ENCODE results near the gene VAMP3. TPM values are rescaled to one million over a fixed set of nuclear protein-coding genes. Genes with fewer than 3 reads are reported as not detected.
A peak's percentile ranks its signal among the peaks of the same experiment; 100 is the strongest.

Gene VAMP3
- total RNA-seq, 2 experiments from 2014 or later = 31.6 to 34.9 TPM

GRCh38 chr1:7751174-7751573 lies 19.9 kb upstream of the VAMP3 start:
- Histone ChIP-seq H3K79me2 (ENCODE audit: insufficient read depth, low read depth, low read length) (no peaks in the 10 kb centered on the region), H3K9me2 (ENCODE audit: insufficient read depth, low read length) (no peaks in the 10 kb centered on the region), H3K4me1 (ENCODE audit: insufficient read depth, low read length, poor library complexity, severe bottlenecking) (no peaks in the 10 kb centered on the region), H3K9me3 (ENCODE audit: low read length) (no peaks in the 10 kb centered on the region), H3K27ac (ENCODE audit: low read depth, low read length, poor library complexity, severe bottlenecking) (no peak overlapping the region), H4K20me1 (ENCODE audit: insufficient read depth, low read length) (no peaks in the 10 kb centered on the region), H3K4me2 (ENCODE audit: low read length) (no peak overlapping the region), H2AFZ (ENCODE audit: low read length) (no peak overlapping the region), H3K4me3 (ENCODE audit: low read depth, low read length, poor library complexity, severe bottlenecking) (no peak overlapping the region), H3K36me3 (ENCODE audit: insufficient read depth, low read length) (no peaks in the 10 kb centered on the region)
- no peak for TF ChIP-seq EZH2phosphoT487 (IDR thresholded peaks at IDR 0.05; ENCODE audit: borderline replicate concordance, low read depth, low read length)
- no peak for TF ChIP-seq CTCF (conservative IDR thresholded peaks at IDR 0.05; ENCODE audit: low read length)
- ChIA-PET CTCF (ENCODE audit: unreplicated experiment) (interaction anchor here (3.2 kb wide), 1 partner anchor 83 kb away, joined by 33 read pairs; no protein-coding TSS in a partner anchor), POLR2A (no interaction called here)
- DNase-seq (ENCODE audit: low spot score) = no peak
- intact Hi-C loops (cut with micrococcal nuclease; ENCODE audit: unreplicated experiment) = no loop called here
- no TSS peak for BruUV-seq (replicated peaks)

- BruUV-seq (replicated peaks) = no TSS peak
- peak; percentile 48 for DNase-seq (ENCODE audit: low spot score)
- Histone ChIP-seq H2AFZ (ENCODE audit: low read length) (peak overlapping the region; percentile 40; the same call in 1 of the 2 replicates), H3K4me3 (ENCODE audit: low read depth, low read length, poor library complexity, severe bottlenecking) (no peak overlapping the region), H3K36me3 (ENCODE audit: insufficient read depth, low read length) (no peaks in the 10 kb centered on the region), H3K79me2 (ENCODE audit: insufficient read depth, low read depth, low read length) (no peaks in the 10 kb centered on the region), H3K4me1 (ENCODE audit: insufficient read depth, low read length, poor library complexity, severe bottlenecking) (no peaks in the 10 kb centered on the region), H4K20me1 (ENCODE audit: insufficient read depth, low read length) (no peaks in the 10 kb centered on the region), H3K27ac (ENCODE audit: low read depth, low read length, poor library complexity, severe bottlenecking) (no peak overlapping the region), H3K9me2 (ENCODE audit: insufficient read depth, low read length) (no peaks in the 10 kb centered on the region), H3K9me3 (ENCODE audit: low read length) (no peaks in the 10 kb centered on the region), H3K4me2 (ENCODE audit: low read length) (peak overlapping the region; percentile 45)
- ChIA-PET CTCF (ENCODE audit: unreplicated experiment) (interaction anchor here (0.8 to 3.2 kb wide), 3 partner anchors 12 to 84 kb away, joined by 3 to 33 read pairs (median 4); no protein-coding TSS in a partner anchor), POLR2A (interaction anchor here (0.5 to 1.0 kb wide), 7 partner anchors 13 to 1362 kb away, joined by 3 to 5 read pairs (median 3); no protein-coding TSS in a partner anchor)
- TF ChIP-seq CTCF (conservative IDR thresholded peaks at IDR 0.05; ENCODE audit: low read length) (peak; percentile 93), EZH2phosphoT487 (IDR thresholded peaks at IDR 0.05; ENCODE audit: borderline replicate concordance, low read depth, low read length) (no peak)
- intact Hi-C loops (cut with micrococcal nuclease; ENCODE audit: unreplicated experiment) = loop anchor here (1.0 kb wide), 1 partner anchor 85 kb away; no protein-coding TSS in a partner anchor
These were observed 18.3 kb upstream of the VAMP3 start for GRCh38 chr1:7752512-7753417.
